OCI-LY3 (cell line): Measurements from ENCODE around the gene GSTM2.

ENCODE experiments used
- CTCF ChIP-seq: fragments of 200-600, 300-600 bp; sonication (generic); IDR thresholded peaks from 2 replicates; pipeline ENCODE4 v1.5.1; 2014; ENCODE audit warnings: antibody characterized with exemption, low read length, low read depth
- EZH2phosphoT487 ChIP-seq: fragments of 200-600 bp; shearing (Covaris generic); IDR thresholded peaks from 2 replicates; pipeline ENCODE4 v1.6.1; 2018; ENCODE audit warnings: antibody characterized with exemption, mixed run types, low read depth

- TF ChIP-seq CTCF (no peak), EZH2phosphoT487 (no peak)
Measured at GRCh38 chr1:109689844-109690405, 22.1 kb downstream of the GSTM2 start.
